SK-N-SH (cell line): ENCODE results near the gene MYLIP.

Source experiments
- MAX ChIP-seq: IDR thresholded peaks from 2 replicates; pipeline ENCODE4 v1.4.0; 2012; ENCODE audit warnings: low read depth
- TF ChIP-seq, protein P1 (sequence below): fragments of 200-600 bp; sonication (generic); IDR thresholded peaks from 2 replicates; pipeline ENCODE4 v1.6.1; 2017; ENCODE audit warnings: antibody characterized with exemption, mild to moderate bottlenecking, moderate library complexity

GRCh38 chr6:16136621-16137450 is 8.0 kb downstream of the MYLIP start:
- TF ChIP-seq, protein P1, sequence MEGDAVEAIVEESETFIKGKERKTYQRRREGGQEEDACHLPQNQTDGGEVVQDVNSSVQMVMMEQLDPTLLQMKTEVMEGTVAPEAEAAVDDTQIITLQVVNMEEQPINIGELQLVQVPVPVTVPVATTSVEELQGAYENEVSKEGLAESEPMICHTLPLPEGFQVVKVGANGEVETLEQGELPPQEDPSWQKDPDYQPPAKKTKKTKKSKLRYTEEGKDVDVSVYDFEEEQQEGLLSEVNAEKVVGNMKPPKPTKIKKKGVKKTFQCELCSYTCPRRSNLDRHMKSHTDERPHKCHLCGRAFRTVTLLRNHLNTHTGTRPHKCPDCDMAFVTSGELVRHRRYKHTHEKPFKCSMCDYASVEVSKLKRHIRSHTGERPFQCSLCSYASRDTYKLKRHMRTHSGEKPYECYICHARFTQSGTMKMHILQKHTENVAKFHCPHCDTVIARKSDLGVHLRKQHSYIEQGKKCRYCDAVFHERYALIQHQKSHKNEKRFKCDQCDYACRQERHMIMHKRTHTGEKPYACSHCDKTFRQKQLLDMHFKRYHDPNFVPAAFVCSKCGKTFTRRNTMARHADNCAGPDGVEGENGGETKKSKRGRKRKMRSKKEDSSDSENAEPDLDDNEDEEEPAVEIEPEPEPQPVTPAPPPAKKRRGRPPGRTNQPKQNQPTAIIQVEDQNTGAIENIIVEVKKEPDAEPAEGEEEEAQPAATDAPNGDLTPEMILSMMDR: no peak
- TF ChIP-seq MAX: peak; percentile 39; the same call in 1 of the 2 replicates
